Kidney epithelial cell (primary cell): ENCODE measurements around the gene PTTG1IP. TPM values are rescaled to one million over a fixed set of nuclear protein-coding genes. Genes with fewer than 3 reads are reported as not detected.

Experiments
- DNase-seq: peaks from one replicate; pipeline ENCODE4 v3.0.0-alpha.2; 2010; ENCODE audit warnings: low read depth
- H3K27me3 ChIP-seq: 2 replicates; pipeline ENCODE4 v1.6.0; 2011; ENCODE audit warnings: low read length; ENCODE audit not compliant: control insufficient read depth, insufficient read depth
- H3K36me3 ChIP-seq: 2 replicates; pipeline ENCODE4 v1.5.1; 2011; ENCODE audit warnings: low read length; ENCODE audit not compliant: control insufficient read depth, insufficient read depth
- H3K4me3 ChIP-seq: 2 replicates; pipeline ENCODE4 v1.5.1; 2011; ENCODE audit warnings: low read depth, mild to moderate bottlenecking, control low read depth, low read length
- CTCF ChIP-seq: IDR thresholded peaks from 2 replicates; pipeline ENCODE4 v1.5.1; 2011; ENCODE audit warnings: mild to moderate bottlenecking, moderate library complexity, low read length, control low read depth, inconsistent platforms; ENCODE audit not compliant: insufficient read depth, poor library complexity, severe bottlenecking
- total RNA-seq: library from RNA; depleted of rRNA; stranded (reverse); fragments of >200 nt; gene quantifications from 2 replicates; pipeline ENCODE4 v1.2.3, GENCODE V29; 2015

PTTG1IP gene
- total RNA-seq, 1 donor from 2014 or later: 538 TPM

- no peak for TF ChIP-seq CTCF
- Histone ChIP-seq H3K27me3 (peaks cover 47% of the 10 kb centered on the region), H3K36me3 (no peaks in the 10 kb centered on the region), H3K4me3 (no peak overlapping the region)
- DNase-seq: no peak
These were observed 24.6 kb upstream of the PTTG1IP start for GRCh38 chr21:44898011-44898488.

GRCh38 chr21:44897326-44898010, 24.0 kb upstream of the PTTG1IP start:
- Histone ChIP-seq H3K27me3 (peaks cover 50% of the 10 kb centered on the region), H3K4me3 (no peak overlapping the region), H3K36me3 (no peaks in the 10 kb centered on the region)
- no peak for DNase-seq
- TF ChIP-seq CTCF: no peak

GRCh38 chr21:44896561-44897286, 23.2 kb upstream of the PTTG1IP start:
- Histone ChIP-seq H3K36me3 (no peaks in the 10 kb centered on the region), H3K27me3 (peaks cover 54% of the 10 kb centered on the region), H3K4me3 (no peak overlapping the region)
- no peak for DNase-seq
- no peak for TF ChIP-seq CTCF

GRCh38 chr21:44895859-44896258, 22.4 kb upstream of the PTTG1IP start:
- peaks cover 54% of the 10 kb centered on the region for H3K27me3 ChIP-seq
- H3K4me3 ChIP-seq: no peak overlapping the region
- TF ChIP-seq CTCF: no peak
- no peak for DNase-seq
- H3K36me3 ChIP-seq: no peaks in the 10 kb centered on the region

GRCh38 chr21:44894687-44895302, 21.3 kb upstream of the PTTG1IP start:
- H3K27me3 ChIP-seq: peaks cover 55% of the 10 kb centered on the region
- DNase-seq: no peak
- no peak overlapping the region for H3K4me3 ChIP-seq
- no peak for TF ChIP-seq CTCF
- no peaks in the 10 kb centered on the region for H3K36me3 ChIP-seq
